Right lobe of liver (tissue), 6 donors: ENCODE measurements around the gene YTHDF1. TPM values are rescaled to one million over a fixed set of nuclear protein-coding genes. Genes with fewer than 3 reads are reported as not detected.
A peak's percentile ranks its signal among the peaks of the same experiment; 100 is the strongest.

Experiments used
- ATAC-seq, 4 donors: fragments of 200-7000 bp; cut with Tn5 transposase; one replicate each; pipeline ENCODE4 v1.9.1; 2020; ENCODE audit warnings: mild to moderate bottlenecking in 4 of 4, moderate library complexity in 4 of 4
- DNase-seq, 3 donors: peaks; one replicate each; pipeline ENCODE4 v3.0.0-alpha.2; 2020
- H3K27ac ChIP-seq, 3 donors: fragments of 200-600 bp; one replicate each; pipeline ENCODE4 v1.8.0; 2022
- H3K27me3 ChIP-seq, 2 donors: fragments of 200-600 bp; one replicate each; pipeline ENCODE4 v1.8.0; 2022
- H3K36me3 ChIP-seq, 4 donors: fragments of 200-600 bp; sonication (generic) in 1 of 4; one replicate each; pipeline versions ENCODE4 v1.5.1 to v1.8.0; 2017 to 2022; ENCODE audit warnings: control low read depth in 1 of 4
- H3K4me1 ChIP-seq, 4 donors: fragments of 200-600 bp; sonication (generic) in 1 of 4; one replicate each; pipeline versions ENCODE4 v1.5.1 to v1.8.0; 2017 to 2022; ENCODE audit warnings: control low read depth in 1 of 4
- H3K4me3 ChIP-seq, 3 donors: fragments of 200-600 bp; one replicate each; pipeline ENCODE4 v1.8.0; 2022
- H3K9me3 ChIP-seq, 4 donors: fragments of 200-600 bp; sonication (generic) in 1 of 4; one replicate each; pipeline versions ENCODE4 v1.5.1 to v1.8.0; 2017 to 2022; ENCODE audit warnings: control low read depth in 1 of 4
- POLR2A ChIP-seq: fragments of 450-650 bp; IDR thresholded peaks from one replicate; pipeline ENCODE4 v1.6.1; 2017; ENCODE audit warnings: antibody characterized with exemption, mild to moderate bottlenecking
- WGBS: methylation state at CpG from one replicate; pipeline ENCODE4 v1.1.6; 2018; ENCODE audit warnings: low coverage, low lambda C conversion rate; ENCODE audit not compliant: insufficient coverage; ENCODE audit errors: missing lambda C conversion rate; 5-methylcytosine and 5-hydroxymethylcytosine counted together
- intact Hi-C, 2 donors: fragments of 100-400 bp; cut with DNase I; formaldehyde crosslinking; loops; one replicate each; pipeline versions ENCODE4 v1.11.2 to v1.14.1; 2022
- total RNA-seq, 6 experiments: library from RNA; depleted of rRNA in 2 of 6; stranded (reverse); fragments of >200 nt in 2 of 6; fragmentation: NEBNext Ultra II Directional in 3 of 6; extraction: Animal tissue kit (Norgen Biotek cat#: 25700) in 3 of 6; gene quantifications; one replicate each; pipeline versions ENCODE4 v1.1.0 to v1.2.4, GENCODE V29; 2016 to 2023
- TF ChIP-seq, protein P1 (sequence below), 4 donors: fragments of 200-600 bp in 3 of 4; fragments of 450-650 bp in 1 of 4; IDR thresholded peaks; one replicate each; pipeline versions ENCODE4 v1.5.1 to v1.8.0; 2016 to 2022; ENCODE audit warnings: antibody characterized with exemption in 4 of 4, mild to moderate bottlenecking in 2 of 4
- donor health status: DM: no; HTN: yes; CAD: no.
- donor health status: DM: no; HTN: no; CAD: no.
- donor health status: DM: no; HTN: no; CAD: no.
- donor health status: DM: no; HTN: yes; CAD: no.
- donor health status: DM: no; HTN: yes; CAD: no.

Gene YTHDF1
- total RNA-seq, 6 experiments from 2014 or later: 16.4 to 23.6 (median 21.1) TPM

DNA sequence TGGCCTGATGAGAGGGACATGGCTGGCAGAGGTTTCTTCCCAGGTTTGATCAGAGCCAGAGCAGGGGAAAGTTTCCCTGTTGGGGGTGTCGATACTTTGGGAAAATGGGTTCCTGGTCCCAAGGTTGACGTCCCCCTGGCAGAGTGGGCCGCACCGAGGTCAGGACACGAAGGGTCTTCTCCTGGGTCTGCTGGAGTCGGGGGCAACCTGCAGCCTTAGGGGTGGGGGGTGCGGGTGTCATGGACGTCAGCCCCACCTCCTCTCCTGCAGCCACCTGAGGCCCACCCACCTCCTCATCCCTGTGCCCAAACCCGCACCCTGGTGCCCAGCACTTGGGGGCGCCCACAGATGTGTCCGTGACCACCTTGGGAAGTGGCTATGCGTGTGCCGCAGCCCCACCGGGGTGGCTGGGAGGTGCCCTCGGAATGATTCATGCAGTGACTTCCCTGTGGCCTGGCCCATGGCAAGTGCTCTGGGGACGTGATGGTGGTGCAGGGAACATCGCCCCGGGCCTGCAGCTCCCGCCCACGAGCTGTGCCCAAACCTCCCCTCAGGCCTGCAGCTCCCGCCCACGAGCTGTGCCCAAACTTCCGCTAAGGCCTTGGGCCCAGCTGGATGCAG, 64.9 kb downstream of the YTHDF1 start:
- no peaks in the 10 kb centered on the region for H3K4me1 ChIP-seq
- WGBS: 40% methylated on average over 1 of the region's 23 CpGs
- H3K27ac ChIP-seq: no peak overlapping the region
- H3K9me3 ChIP-seq: no peaks in the 10 kb centered on the region
- no peaks in the 10 kb centered on the region for H3K27me3 ChIP-seq
- no peaks in the 10 kb centered on the region for H3K36me3 ChIP-seq
- H3K4me3 ChIP-seq: no peak overlapping the region
- TF ChIP-seq, protein P1, sequence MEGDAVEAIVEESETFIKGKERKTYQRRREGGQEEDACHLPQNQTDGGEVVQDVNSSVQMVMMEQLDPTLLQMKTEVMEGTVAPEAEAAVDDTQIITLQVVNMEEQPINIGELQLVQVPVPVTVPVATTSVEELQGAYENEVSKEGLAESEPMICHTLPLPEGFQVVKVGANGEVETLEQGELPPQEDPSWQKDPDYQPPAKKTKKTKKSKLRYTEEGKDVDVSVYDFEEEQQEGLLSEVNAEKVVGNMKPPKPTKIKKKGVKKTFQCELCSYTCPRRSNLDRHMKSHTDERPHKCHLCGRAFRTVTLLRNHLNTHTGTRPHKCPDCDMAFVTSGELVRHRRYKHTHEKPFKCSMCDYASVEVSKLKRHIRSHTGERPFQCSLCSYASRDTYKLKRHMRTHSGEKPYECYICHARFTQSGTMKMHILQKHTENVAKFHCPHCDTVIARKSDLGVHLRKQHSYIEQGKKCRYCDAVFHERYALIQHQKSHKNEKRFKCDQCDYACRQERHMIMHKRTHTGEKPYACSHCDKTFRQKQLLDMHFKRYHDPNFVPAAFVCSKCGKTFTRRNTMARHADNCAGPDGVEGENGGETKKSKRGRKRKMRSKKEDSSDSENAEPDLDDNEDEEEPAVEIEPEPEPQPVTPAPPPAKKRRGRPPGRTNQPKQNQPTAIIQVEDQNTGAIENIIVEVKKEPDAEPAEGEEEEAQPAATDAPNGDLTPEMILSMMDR (IDR thresholded peaks at IDR 0.05): no peak
- no peak for TF ChIP-seq POLR2A
- intact Hi-C loops: no loop called here
- no peak for ATAC-seq
- DNase-seq: peak in 1 of 3 donors; percentile 39

DNA sequence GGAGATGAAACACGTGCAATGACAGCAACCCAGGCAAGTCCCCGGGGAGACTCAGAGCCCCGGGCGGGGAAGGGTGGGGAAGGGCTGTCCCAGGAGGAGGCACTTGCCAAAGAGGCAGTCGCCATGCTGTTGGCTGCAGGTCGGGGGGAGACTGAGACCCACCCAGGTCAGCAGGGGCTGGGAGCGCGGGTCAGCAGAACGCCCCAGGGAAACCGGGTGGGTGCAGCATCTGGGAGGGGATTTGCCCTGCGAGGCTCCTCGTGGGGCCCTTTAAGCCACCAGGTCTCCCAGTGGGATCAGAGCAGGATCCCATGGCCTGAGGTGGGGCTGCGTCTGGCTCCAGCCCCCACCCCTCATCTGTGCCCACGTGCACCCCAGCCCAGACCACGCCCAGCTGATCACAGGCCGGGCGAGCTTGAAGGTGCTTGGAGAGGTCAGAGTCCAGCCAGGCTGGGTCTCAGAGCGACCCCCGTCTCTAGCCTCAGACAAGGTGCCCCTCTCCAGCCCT, 65.5 kb downstream of the YTHDF1 start:
- H3K4me1 ChIP-seq: no peaks in the 10 kb centered on the region
- no peak for ATAC-seq
- intact Hi-C loops: no loop called here
- H3K36me3 ChIP-seq: no peaks in the 10 kb centered on the region
- H3K9me3 ChIP-seq: no peaks in the 10 kb centered on the region
- H3K27me3 ChIP-seq: no peaks in the 10 kb centered on the region
- no peak overlapping the region for H3K4me3 ChIP-seq
- H3K27ac ChIP-seq: no peak overlapping the region
- no CpG with 5 or more reads among the region's 19 CpGs for WGBS
- TF ChIP-seq POLR2A: no peak
- TF ChIP-seq, protein P1 (IDR thresholded peaks at IDR 0.05): no peak
- peak in 1 of 3 donors; percentile 44 for DNase-seq

DNA sequence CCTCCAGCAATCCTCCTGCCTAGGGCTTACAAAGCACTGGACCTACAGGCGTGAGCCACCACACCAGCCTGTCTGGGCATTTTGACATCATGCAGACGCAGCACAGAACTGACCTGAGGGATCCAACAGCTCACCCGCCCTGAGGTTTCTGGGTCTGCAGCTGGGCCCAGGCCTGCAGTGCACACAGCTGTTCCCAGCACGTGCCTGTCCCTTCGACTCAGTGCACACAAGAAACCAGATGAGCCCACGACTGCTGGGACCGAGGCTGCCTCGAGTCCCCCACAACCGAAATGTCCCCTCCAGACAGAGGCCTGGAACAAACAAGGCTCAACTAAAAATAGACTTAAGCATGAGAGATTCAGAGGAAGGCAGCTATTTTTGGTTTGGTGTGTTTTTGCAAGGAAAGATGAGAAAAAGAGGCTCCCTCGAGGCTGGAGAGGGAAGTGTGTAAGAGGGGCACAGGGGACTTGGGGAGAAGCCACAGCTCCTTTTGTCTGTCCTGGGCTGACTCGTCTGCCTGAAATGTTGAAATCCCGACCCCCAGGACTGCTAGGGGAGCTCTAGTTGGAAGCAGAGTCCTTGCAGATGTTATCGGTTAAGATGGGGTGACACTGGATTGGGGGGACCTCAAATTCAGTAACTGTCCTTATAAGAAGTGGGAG, 66.3 kb downstream of the YTHDF1 start:
- ATAC-seq (no peak), DNase-seq (peak in 1 of 3 donors; percentile 20)
- WGBS: 33% methylated on average over 7 of the region's 13 CpGs
- Histone ChIP-seq H3K4me3 (no peak overlapping the region), H3K4me1 (no peaks in the 10 kb centered on the region), H3K9me3 (no peaks in the 10 kb centered on the region), H3K27ac (no peak overlapping the region), H3K36me3 (no peaks in the 10 kb centered on the region), H3K27me3 (no peaks in the 10 kb centered on the region)
- intact Hi-C loops: no loop called here
- TF ChIP-seq, protein P1 (IDR thresholded peaks at IDR 0.05): no peak
- TF ChIP-seq POLR2A: no peak

DNA sequence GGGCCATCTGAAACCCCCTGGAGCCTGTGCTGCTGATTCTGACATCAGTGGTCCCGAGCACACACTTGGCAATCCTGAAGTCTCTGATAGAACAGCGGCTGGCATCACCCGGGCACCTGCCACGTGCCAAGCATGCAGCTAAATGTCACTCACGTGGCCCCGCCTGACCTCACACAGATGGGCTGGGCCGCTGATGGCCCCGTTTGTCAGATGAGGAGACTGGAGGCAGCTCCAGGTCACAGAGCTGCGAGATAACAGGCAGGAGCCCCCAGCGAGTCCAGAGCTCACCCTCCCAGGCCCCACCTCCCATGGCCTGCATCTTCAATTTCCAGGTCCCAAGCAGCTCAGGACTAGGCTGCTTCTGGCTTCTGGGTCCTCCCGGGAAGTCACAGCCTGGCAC, 67.2 kb downstream of the YTHDF1 start:
- Histone ChIP-seq H3K4me1 (no peaks in the 10 kb centered on the region), H3K27ac (no peak overlapping the region), H3K36me3 (no peaks in the 10 kb centered on the region), H3K9me3 (no peaks in the 10 kb centered on the region), H3K27me3 (no peaks in the 10 kb centered on the region), H3K4me3 (no peak overlapping the region)
- ATAC-seq: no peak
- peak in 1 of 3 donors; percentile 30 for DNase-seq
- WGBS: no CpG with 5 or more reads among the region's 11 CpGs
- intact Hi-C loops: no loop called here
- TF ChIP-seq, protein P1 (IDR thresholded peaks at IDR 0.05): no peak
- no peak for TF ChIP-seq POLR2A
